GM15510 (cell line): Measurements from ENCODE around the gene UST.

Experiments used
- POLR2A ChIP-seq: IDR thresholded peaks from 3 replicates; pipeline ENCODE4 v1.6.1; 2011; ENCODE audit warnings: borderline replicate concordance; ENCODE audit not compliant: insufficient read length; ENCODE audit errors: extremely low read depth

Gene UST

GRCh38 chr6:148851683-148852556 is 105.1 kb downstream of the UST start:
- no peak for TF ChIP-seq POLR2A

DNA sequence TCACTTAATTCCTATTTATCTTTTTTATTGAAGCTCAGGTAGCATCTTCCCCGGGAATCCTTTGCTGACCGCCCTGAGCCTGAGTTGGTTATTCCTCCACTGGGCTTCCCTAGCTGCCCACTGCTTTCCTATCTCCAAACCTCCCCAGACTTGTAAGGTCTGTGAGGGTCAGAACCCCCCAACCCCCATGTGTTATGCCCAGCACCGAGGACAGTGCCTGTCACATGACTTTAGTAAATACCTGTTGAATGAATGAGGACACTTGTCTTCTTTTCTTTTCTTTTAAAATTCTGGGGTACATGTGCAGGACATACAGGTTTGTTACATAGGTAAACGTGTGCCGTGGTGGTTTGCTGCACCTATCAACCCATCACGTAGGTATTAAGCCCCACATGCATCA is 105.9 kb downstream of the UST start:
- TF ChIP-seq POLR2A = no peak

DNA sequence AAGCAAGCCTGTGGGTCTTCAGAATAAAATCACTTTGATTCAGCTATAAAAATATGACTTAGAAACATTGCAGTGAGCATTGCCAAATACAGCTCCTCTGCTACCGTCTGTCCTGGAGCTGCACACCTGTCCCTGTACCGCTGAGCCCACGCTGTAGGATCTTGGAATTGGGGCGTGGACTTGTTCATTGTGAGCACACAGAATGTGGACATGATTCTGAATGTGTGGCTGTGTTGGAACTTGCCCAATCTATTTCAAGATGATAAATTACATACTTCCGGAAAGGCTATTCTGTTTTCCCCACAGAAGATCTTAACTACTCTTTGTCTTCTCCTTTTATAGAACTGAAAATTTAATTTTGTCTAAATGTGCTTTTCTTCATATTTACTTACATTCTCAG is 107.3 kb downstream of the UST start:
- TF ChIP-seq POLR2A = no peak

DNA sequence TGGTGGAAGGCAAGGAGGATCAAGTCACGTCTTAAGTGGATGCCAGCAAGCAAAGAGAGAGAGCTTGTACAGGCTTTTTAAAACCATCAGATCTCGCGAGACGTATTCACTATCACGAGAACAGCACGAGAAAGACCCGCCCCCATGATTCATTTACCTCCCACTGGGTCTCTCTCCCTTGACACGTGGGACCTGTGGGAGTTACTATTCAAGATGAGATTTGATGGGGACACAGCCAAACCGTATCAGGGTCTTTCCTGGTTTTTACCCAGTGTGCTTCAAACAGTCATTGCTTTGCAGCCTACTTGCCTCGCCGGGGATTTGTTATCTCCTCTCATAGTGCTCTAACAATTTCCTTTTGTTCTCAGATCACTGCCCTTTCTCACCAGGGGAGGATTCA is 108.2 kb downstream of the UST start:
- no peak for TF ChIP-seq POLR2A

DNA sequence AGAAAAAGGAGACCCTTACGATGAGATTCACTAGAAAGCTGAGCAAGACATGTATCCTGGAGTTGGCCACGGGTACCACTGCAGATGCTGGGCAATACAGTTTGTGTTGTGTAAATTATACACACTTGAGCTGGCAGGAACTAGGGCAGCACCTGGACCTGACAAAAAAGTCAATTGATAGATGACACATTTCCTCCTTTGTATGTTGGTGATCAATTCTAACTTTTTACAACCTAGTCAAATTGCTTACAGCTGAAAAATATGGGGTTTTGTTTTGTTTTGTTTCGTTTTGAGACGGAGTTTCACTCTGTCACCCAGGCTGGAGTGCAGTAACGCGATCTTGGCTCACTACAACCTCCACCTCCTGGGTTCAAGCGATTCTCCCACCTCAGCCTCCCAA is 108.9 kb downstream of the UST start:
- no peak for TF ChIP-seq POLR2A

- no peak for TF ChIP-seq POLR2A
These were observed 111.1 kb downstream of the UST start for GRCh38 chr6:148857798-148858390.

DNA sequence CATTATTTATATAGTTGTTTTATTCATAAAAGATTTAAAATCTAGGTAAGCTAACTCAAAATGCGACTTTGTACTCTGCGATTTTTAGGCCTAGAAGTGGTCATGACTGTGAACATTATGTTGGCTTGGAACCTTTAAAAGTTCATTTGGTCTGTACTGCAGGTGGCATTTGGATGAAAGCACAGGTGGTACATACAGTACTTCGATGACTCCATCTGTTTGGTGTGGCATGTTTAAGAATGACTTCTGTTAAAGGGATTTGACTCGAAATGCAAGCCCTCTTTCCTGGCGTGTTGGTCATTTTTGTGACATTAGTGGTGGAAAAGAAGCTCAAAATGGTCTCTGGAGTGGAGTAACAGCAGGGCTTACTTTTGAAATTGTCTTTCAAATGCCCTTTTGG is 118.1 kb downstream of the UST start:
- no peak for TF ChIP-seq POLR2A

DNA sequence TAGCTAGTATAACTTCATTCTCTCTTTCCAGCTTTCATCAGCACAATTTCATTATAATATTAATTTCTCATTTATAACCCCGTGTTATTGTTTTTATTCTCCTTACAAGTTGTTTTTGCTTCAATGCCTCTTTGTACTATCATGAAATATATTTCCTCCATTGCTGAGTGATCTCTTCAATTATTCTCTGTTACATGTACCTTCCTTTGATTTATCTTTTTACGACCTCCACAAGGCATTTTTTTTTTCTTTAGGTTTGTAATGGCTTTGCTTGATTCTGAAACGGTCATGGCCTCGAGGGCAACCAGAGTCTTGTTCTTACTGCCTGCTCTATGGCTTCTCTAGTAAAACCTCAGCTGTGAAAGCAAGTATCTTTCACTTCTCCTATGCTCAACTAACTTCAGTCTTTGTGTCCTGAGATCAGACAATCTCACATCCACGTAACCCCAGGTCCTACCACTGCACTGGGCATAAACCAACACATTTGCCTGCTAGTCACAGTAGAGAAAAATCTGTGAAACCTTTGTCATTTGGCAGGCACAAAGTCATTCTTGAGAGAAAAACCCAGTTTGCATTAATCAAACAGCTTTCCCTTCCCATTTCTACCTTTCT is 119.9 kb downstream of the UST start:
- no peak for TF ChIP-seq POLR2A

DNA sequence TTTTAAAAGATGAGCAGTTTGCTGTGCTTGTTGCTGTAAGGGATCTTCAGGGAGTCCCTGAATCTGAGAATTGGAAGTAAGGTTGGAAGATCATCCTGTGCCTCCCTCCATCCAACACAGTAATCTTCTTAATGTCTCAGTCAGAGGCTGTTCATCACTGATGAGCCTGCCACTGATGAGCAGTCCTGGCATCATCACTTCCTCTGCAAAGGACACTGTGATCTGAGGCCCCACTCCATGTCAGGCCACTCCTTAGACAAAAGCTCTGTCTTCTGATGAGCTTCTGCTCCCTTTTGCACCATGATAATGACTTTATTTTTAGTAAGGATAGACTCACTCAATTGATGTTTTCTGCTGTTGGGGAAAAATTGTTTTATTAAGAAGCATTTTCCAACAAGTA is 121.0 kb downstream of the UST start:
- TF ChIP-seq POLR2A = no peak

GRCh38 chr6:148868314-148868713 is 121.5 kb downstream of the UST start:
- TF ChIP-seq POLR2A = no peak

GRCh38 chr6:148868901-148869300 is 122.1 kb downstream of the UST start:
- no peak for TF ChIP-seq POLR2A

DNA sequence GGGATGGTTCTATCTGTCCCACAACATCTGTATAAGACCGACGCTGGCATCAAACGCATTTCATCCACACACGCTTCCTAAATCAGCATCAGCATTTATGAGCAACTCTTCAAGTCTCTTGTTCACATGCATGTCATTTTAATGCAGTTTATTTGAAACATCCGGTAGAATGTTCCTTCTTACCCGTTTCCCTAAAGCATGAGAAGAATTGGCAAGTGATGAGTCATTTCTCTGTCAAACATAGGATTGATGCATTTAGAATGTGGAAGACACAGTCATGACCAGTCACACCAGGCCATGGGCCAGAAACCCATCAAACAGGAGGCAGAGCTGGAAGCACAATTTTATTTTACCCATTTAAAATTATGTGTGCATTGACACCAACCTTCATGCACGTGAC is 122.8 kb downstream of the UST start:
- TF ChIP-seq POLR2A = no peak

DNA sequence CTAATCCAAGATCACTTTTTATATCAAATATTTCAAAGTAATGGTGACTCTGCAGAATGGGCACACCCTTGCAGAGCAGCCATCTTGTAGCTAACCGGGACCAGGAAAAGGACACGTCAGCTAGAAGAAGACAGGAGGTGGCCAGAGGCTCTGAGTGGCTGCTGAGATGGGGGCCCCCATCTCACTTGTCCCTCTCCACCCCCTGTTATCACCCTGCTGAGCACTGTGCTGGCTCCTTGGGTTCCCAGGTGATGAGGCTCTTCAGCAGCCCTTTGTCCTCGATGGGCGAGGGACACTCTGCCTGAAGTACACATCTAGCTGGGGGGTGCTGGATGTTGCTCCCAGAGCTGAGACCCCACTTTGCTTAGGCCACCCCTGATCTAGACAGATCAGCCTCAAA is 126.3 kb downstream of the UST start:
- no peak for TF ChIP-seq POLR2A

GRCh38 chr6:148873868-148874267 is 127.0 kb downstream of the UST start:
- TF ChIP-seq POLR2A = no peak

DNA sequence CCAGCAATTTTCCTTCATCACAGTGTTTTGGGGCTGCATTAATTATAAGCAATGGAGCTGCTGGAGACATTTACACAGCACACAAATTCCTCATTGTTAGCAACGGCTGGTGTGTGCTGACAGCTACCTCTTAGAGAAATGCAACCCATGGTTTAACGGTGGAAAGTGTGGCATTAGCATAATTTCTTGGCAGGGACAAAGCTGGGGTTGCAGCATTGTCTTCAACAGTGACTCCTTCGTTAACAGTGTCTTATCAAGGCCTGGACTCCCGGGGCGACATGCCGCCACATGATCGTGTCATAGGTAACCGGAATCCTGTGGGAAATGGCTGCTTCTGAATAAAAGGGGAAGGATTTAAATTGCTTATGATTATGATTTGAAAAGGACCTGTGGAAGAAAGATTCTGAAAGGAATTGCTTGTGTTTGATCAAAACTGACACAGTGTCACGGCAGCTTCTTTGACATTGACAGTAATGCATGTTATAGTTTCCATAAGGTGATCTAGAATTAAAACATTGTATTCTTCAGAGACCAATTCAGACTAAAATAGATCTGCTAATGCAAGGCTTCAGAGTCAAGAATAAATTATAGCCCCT is 128.0 kb downstream of the UST start:
- no peak for TF ChIP-seq POLR2A
